Thyroid gland (tissue), 4 donors: ENCODE data around the gene EBF3. TPM values are rescaled to one million over a fixed set of nuclear protein-coding genes. Genes with fewer than 3 reads are reported as not detected.

ENCODE experiments used
- DNase-seq, 2 donors: peaks; one replicate each; pipeline ENCODE4 v3.0.0-alpha.2; 2019
- H3K27ac ChIP-seq, 3 donors: fragments of 200-600 bp; sonication (generic); 1 replicate in 2 of 3; 2 replicates in 1 of 3; pipeline ENCODE4 v1.5.1; 2016 to 2019; ENCODE audit warnings: mild to moderate bottlenecking in 1 of 3, moderate library complexity in 1 of 3
- H3K27me3 ChIP-seq: fragments of 200-600 bp; sonication (generic); one replicate; pipeline ENCODE4 v1.5.1; 2019
- H3K36me3 ChIP-seq, 2 donors: fragments of 200-600 bp; sonication (generic); one replicate each; pipeline ENCODE4 v1.5.1; 2016 to 2019
- H3K4me1 ChIP-seq, 2 donors: fragments of 200-600 bp; sonication (generic); one replicate each; pipeline ENCODE4 v1.5.1; 2017 to 2019
- H3K4me3 ChIP-seq, 3 donors: fragments of 200-600 bp; sonication (generic); replicated peaks in 1 of 3; 1 replicate in 2 of 3; 2 replicates in 1 of 3; pipeline ENCODE4 v1.5.1; 2016; ENCODE audit warnings: mild to moderate bottlenecking in 1 of 3
- H3K9me3 ChIP-seq: fragments of 200-600 bp; sonication (generic); one replicate; pipeline ENCODE4 v1.5.1; 2017
- CTCF ChIP-seq, 6 experiments: fragments of 200-600 bp in 3 of 6; fragments of 450-650 bp in 3 of 6; sonication (generic) in 3 of 6; IDR thresholded peaks; one replicate each; pipeline ENCODE4 v1.5.1; 2016 to 2019; ENCODE audit warnings: antibody characterized with exemption in 6 of 6, mild to moderate bottlenecking in 2 of 6, inconsistent platforms in 1 of 6, moderate library complexity in 1 of 6
- POLR2A ChIP-seq, 2 donors: fragments of 450-650 bp; IDR thresholded peaks; one replicate each; pipeline ENCODE4 v1.6.1; 2017; ENCODE audit warnings: antibody characterized with exemption in 2 of 2, mild to moderate bottlenecking in 2 of 2, moderate library complexity in 1 of 2
- WGBS, 2 donors: methylation state at CpG; one replicate each; pipeline ENCODE4 v1.1.5; 2017; 5-methylcytosine and 5-hydroxymethylcytosine counted together
- intact Hi-C: fragments of 100-400 bp; cut with DNase I; formaldehyde crosslinking; loops from one replicate; pipeline ENCODE4 v1.15.1; 2023
- total RNA-seq, 4 donors: library from RNA; depleted of rRNA; stranded (reverse); fragments of >200 nt; gene quantifications; one replicate each; pipeline ENCODE4 v1.2.3, GENCODE V29; 2016

The EBF3 gene
- total RNA-seq, 4 donors from 2014 or later = 6.8 to 12.5 (median 8.8) TPM

- WGBS, 2 donors = 31 to 35% methylated on average over 13 of the region's 13 CpGs
- no peaks in the 10 kb centered on the region for H3K27me3 ChIP-seq
- TF ChIP-seq CTCF (IDR thresholded peaks at IDR 0.05) = no peak
- TF ChIP-seq POLR2A (IDR thresholded peaks at IDR 0.05) = no peak
- no peaks in the 10 kb centered on the region for H3K9me3 ChIP-seq
- no peak overlapping the region for H3K4me3 ChIP-seq
- intact Hi-C loops = no loop called here
- peaks cover 0 to 7% of the 10 kb centered on the region in 2 donors for H3K4me1 ChIP-seq
- H3K36me3 ChIP-seq = no peaks in the 10 kb centered on the region
- H3K27ac ChIP-seq = no peak overlapping the region
- no peak for DNase-seq
Measured at GRCh38 chr10:129852829-129853561, 111.1 kb downstream of the EBF3 start.

- 84 to 86% methylated on average over 19 of the region's 19 CpGs for WGBS, 2 donors
- H3K27me3 ChIP-seq = no peaks in the 10 kb centered on the region
- H3K4me1 ChIP-seq = peaks cover 0 to 7% of the 10 kb centered on the region in 2 donors
- no peaks in the 10 kb centered on the region for H3K9me3 ChIP-seq
- TF ChIP-seq CTCF (IDR thresholded peaks at IDR 0.05) (no peak), POLR2A (IDR thresholded peaks at IDR 0.05) (no peak)
- H3K4me3 ChIP-seq = no peak overlapping the region
- no peaks in the 10 kb centered on the region for H3K36me3 ChIP-seq
- H3K27ac ChIP-seq = no peak overlapping the region
- intact Hi-C loops = no loop called here
- no peak for DNase-seq
Measured at GRCh38 chr10:129851941-129852640, 112.0 kb downstream of the EBF3 start.

GRCh38 chr10:129850790-129851189 is 113.3 kb downstream of the EBF3 start:
- intact Hi-C loops = no loop called here
- no peak overlapping the region for H3K4me3 ChIP-seq
- H3K9me3 ChIP-seq = no peaks in the 10 kb centered on the region
- H3K36me3 ChIP-seq = no peaks in the 10 kb centered on the region
- no peak for DNase-seq
- WGBS, 2 donors = 81 to 91% methylated on average over 13 of the region's 13 CpGs
- no peak overlapping the region for H3K27ac ChIP-seq
- no peak for TF ChIP-seq CTCF (IDR thresholded peaks at IDR 0.05)
- TF ChIP-seq POLR2A (IDR thresholded peaks at IDR 0.05) = no peak
- H3K4me1 ChIP-seq = peaks cover 0 to 7% of the 10 kb centered on the region in 2 donors
- no peaks in the 10 kb centered on the region for H3K27me3 ChIP-seq

GRCh38 chr10:129850316-129850715 is 113.8 kb downstream of the EBF3 start:
- intact Hi-C loops = no loop called here
- no peak for DNase-seq
- H3K4me1 ChIP-seq = peaks cover 0 to 7% of the 10 kb centered on the region in 2 donors
- TF ChIP-seq CTCF (IDR thresholded peaks at IDR 0.05) = no peak
- TF ChIP-seq POLR2A (IDR thresholded peaks at IDR 0.05) = no peak
- no peak overlapping the region for H3K4me3 ChIP-seq
- no peaks in the 10 kb centered on the region for H3K36me3 ChIP-seq
- H3K27me3 ChIP-seq = no peaks in the 10 kb centered on the region
- H3K27ac ChIP-seq = no peak overlapping the region
- no peaks in the 10 kb centered on the region for H3K9me3 ChIP-seq
- 48 to 65% methylated on average over 10 of the region's 10 CpGs for WGBS, 2 donors

- Histone ChIP-seq H3K36me3 (no peaks in the 10 kb centered on the region), H3K9me3 (no peaks in the 10 kb centered on the region), H3K4me3 (no peak overlapping the region), H3K4me1 (peaks cover 0 to 7% of the 10 kb centered on the region in 2 donors), H3K27ac (no peak overlapping the region), H3K27me3 (no peaks in the 10 kb centered on the region)
- intact Hi-C loops = no loop called here
- DNase-seq = no peak
- TF ChIP-seq POLR2A (IDR thresholded peaks at IDR 0.05) (no peak), CTCF (IDR thresholded peaks at IDR 0.05) (no peak)
- WGBS, 2 donors = 92 to 93% methylated on average over 15 of the region's 15 CpGs
Measured at GRCh38 chr10:129849853-129850252, 114.2 kb downstream of the EBF3 start.
